ENCODE measurements around the gene FARSB. TPM values are rescaled to one million over a fixed set of nuclear protein-coding genes. Genes with fewer than 3 reads are reported as not detected.

FARSB gene
- total and polyA plus RNA-seq, 2 donors (not counting 3 experiments of a cell fraction or from before 2014, with no cell fraction given), result 12.7 to 29.4 TPM

- Histone ChIP-seq H4K20me1 (replicated peaks; ENCODE audit: control insufficient read depth, extremely low read depth, insufficient read depth, low read length) (no peaks in the 10 kb centered on the region), H3K27ac (ENCODE audit: insufficient read depth, low read depth, low read length) (peak overlapping the region; percentile 99), H3K79me2 (ENCODE audit: control insufficient read depth, insufficient read depth, low read length) (peaks cover 40% of the 10 kb centered on the region), H3K27me3 (ENCODE audit: control insufficient read depth in 2 of 2, insufficient read depth in 2 of 2, low read length in 2 of 2) (no peaks in the 10 kb centered on the region), H3K9me1 (replicated peaks; ENCODE audit: control insufficient read depth, extremely low read depth, insufficient read depth, low read length) (no peaks in the 10 kb centered on the region), H3K4me2 (ENCODE audit: insufficient read depth, low read length) (peak overlapping the region; percentile 82), H3K36me3 (ENCODE audit: control insufficient read depth in 2 of 2, extremely low read depth in 1 of 2, insufficient read depth in 2 of 2, low read length in 2 of 2) (no peaks in the 10 kb centered on the region), H2AFZ (ENCODE audit: low read depth, low read length) (peak overlapping the region; percentile 88), H3K4me3 (replicated peaks in 1 of 3; ENCODE audit: insufficient read depth in 1 of 3, low read depth in 1 of 3, low read length in 3 of 3) (peak overlapping the region; percentile 47 to 95 (median 92)), H3K4me1 (ENCODE audit: control insufficient read depth, extremely low read depth, insufficient read depth, low read length) (peaks cover 34% of the 10 kb centered on the region), H3K9me3 (replicated peaks; ENCODE audit: control insufficient read depth, insufficient read depth, low read length) (no peaks in the 10 kb centered on the region), H3K9ac (replicated peaks; ENCODE audit: extremely low read depth, insufficient read depth, low read length) (peak overlapping the region; percentile 100)
- POLR2A ChIA-PET, result no interaction called here
- dilution Hi-C loops (cut with MboI; ENCODE audit: extremely low pct_ligation_motif_present, low sequenced_read_pairs), result no loop called here
- intact Hi-C loops (cut with micrococcal nuclease), result loop anchor here (2.0 to 10.0 kb wide), 3 partner anchors 34 to 1748 kb away; partner anchors contain the start of gene FAM124B
- FAIRE-seq (no peak), DNase-seq (ENCODE audit: low read depth, low spot score) (no peak)
- TF ChIP-seq JUN (IDR thresholded peaks at IDR 0.05; ENCODE audit: borderline replicate concordance, insufficient read depth, insufficient read length, low read depth), result no peak
- no peak for TF ChIP-seq POLR2A (IDR thresholded peaks at IDR 0.05; ENCODE audit: low read depth, low read length)
- no peak for TF ChIP-seq POLR2AphosphoS5 (IDR thresholded peaks at IDR 0.05; ENCODE audit: insufficient read depth, low read depth, low read length)
- TF ChIP-seq CTCF (IDR thresholded peaks at IDR 0.05; ENCODE audit: extremely low read depth in 1 of 2, insufficient read depth in 1 of 2, low read depth in 1 of 2, low read length in 2 of 2), result no peak
- no peak for TF ChIP-seq MYC (IDR thresholded peaks at IDR 0.05; ENCODE audit: low read depth, low read length)
- no peak for TF ChIP-seq GATA2 (IDR thresholded peaks at IDR 0.05; ENCODE audit: insufficient read depth, insufficient read length, low read depth, low read length)
- TF ChIP-seq MAX (IDR thresholded peaks at IDR 0.05; ENCODE audit: insufficient read depth, insufficient read length), result no peak
- no peak for TF ChIP-seq EZH2 (IDR thresholded peaks at IDR 0.05; ENCODE audit: borderline replicate concordance, low read depth, low read length, severe bottlenecking)
- TF ChIP-seq FOS (IDR thresholded peaks at IDR 0.05; ENCODE audit: borderline replicate concordance, insufficient read depth, low read length), result no peak
- BruUV-seq (replicated peaks), result TSS peak; percentile 85
- CTCF ChIA-PET, result no interaction called here
Observed at GRCh38 chr2:222656526-222657446, 894 bp upstream of the FARSB start.

Data from endothelial cell of umbilical vein (primary cell).